ENCODE results near the gene OBI1. TPM values are rescaled to one million over a fixed set of nuclear protein-coding genes. Genes with fewer than 3 reads are reported as not detected.

OBI1 gene
- total and polyA plus RNA-seq, 2 donors (not counting 3 experiments of a cell fraction or from before 2014, with no cell fraction given): 5.0 to 16.1 TPM

DNA sequence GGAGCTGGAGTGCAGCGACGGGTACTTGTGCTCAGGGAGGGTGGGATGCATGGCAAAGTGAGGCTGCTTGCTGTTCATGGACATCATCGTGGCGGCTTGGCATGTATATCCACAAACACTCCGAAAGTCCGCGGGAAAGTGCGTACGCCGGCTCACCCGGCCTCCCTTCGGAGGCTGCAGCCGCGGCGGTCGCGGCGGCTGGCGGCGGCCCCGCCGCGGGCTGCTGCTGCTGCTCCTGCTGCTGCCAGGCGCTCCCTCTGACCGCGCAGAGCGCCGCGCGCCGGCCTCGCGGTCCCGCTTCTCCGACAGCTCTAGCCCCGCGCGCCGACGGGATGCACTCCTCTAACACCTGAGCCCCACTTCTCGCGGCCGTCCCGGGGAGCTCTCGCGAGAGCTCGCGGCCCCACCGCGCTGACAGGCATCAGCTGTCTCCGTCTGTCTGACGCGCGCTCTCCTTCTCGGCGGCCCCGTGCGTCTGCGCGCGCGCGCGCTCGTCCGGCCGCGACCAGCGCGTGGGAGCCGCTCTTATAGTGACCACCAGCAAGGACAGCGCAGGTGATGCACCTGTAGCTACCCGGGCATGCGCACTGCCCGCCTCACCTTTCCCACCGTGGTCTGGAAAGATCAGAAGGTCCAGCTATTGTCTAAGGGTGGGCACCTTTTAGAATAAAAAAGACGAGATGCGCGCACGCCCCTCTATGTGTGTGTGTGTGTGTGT, 55.6 kb downstream of the OBI1 start, which contains the start of gene POU4F1:
TSS of gene POU4F1 (minus strand) at position 313 of the 718 bp plus-strand sequence. CDS start at position 87, 226 bp downstream.
- H3K27me3 ChIP-seq (ENCODE audit: control insufficient read depth in 2 of 2, insufficient read depth in 2 of 2, low read length in 2 of 2): peaks cover 73 to 90% of the 10 kb centered on the region in 2 experiments
- H3K4me3 ChIP-seq (replicated peaks in 1 of 3; ENCODE audit: insufficient read depth in 1 of 3, low read depth in 1 of 3, low read length in 3 of 3): peak within 1 kb of the TSS; percentile 11 to 39 (median 33)
- POLR2A ChIA-PET: interaction anchor here (1.0 kb wide), 1 partner anchor 40 kb away, joined by 3 read pairs; no protein-coding TSS in a partner anchor
- H3K9ac ChIP-seq (replicated peaks; ENCODE audit: extremely low read depth, insufficient read depth, low read length): no peak within 1 kb of the TSS
- peaks cover 3% of the 10 kb centered on the region for H3K4me1 ChIP-seq (ENCODE audit: control insufficient read depth, extremely low read depth, insufficient read depth, low read length)
- intact Hi-C loops (cut with micrococcal nuclease) (loop anchor here (5.0 kb wide), 1 partner anchor 471 kb away; no protein-coding TSS in a partner anchor), dilution Hi-C loops (cut with MboI; ENCODE audit: extremely low pct_ligation_motif_present, low sequenced_read_pairs) (no loop called here)
- H2AFZ ChIP-seq (ENCODE audit: low read depth, low read length): peak within 1 kb of the TSS; percentile 55
- no peaks in the 10 kb centered on the region for H3K9me3 ChIP-seq (replicated peaks; ENCODE audit: control insufficient read depth, insufficient read depth, low read length)
- H3K79me2 ChIP-seq (ENCODE audit: control insufficient read depth, insufficient read depth, low read length): no peaks in the 10 kb centered on the region
- H4K20me1 ChIP-seq (replicated peaks; ENCODE audit: control insufficient read depth, extremely low read depth, insufficient read depth, low read length): no peaks in the 10 kb centered on the region
- H3K4me2 ChIP-seq (ENCODE audit: insufficient read depth, low read length): peak within 1 kb of the TSS; percentile 57
- no peaks in the 10 kb centered on the region for H3K36me3 ChIP-seq (ENCODE audit: control insufficient read depth in 2 of 2, extremely low read depth in 1 of 2, insufficient read depth in 2 of 2, low read length in 2 of 2)
- CTCF ChIA-PET: interaction anchor here (0.8 to 1.8 kb wide), 6 partner anchors 10 to 788 kb away, joined by 3 to 5 read pairs (median 4); no protein-coding TSS in a partner anchor
- no peaks in the 10 kb centered on the region for H3K9me1 ChIP-seq (replicated peaks; ENCODE audit: control insufficient read depth, extremely low read depth, insufficient read depth, low read length)
- H3K27ac ChIP-seq (ENCODE audit: insufficient read depth, low read depth, low read length): no peak within 1 kb of the TSS
- BruUV-seq (replicated peaks): no TSS peak
- TF ChIP-seq FOS (IDR thresholded peaks at IDR 0.05; ENCODE audit: borderline replicate concordance, insufficient read depth, low read length) (no peak), EZH2 (IDR thresholded peaks at IDR 0.05; ENCODE audit: borderline replicate concordance, low read depth, low read length, severe bottlenecking) (peak; percentile 76)
- DNase-seq (ENCODE audit: low read depth, low spot score) (peak; percentile 71), FAIRE-seq (peak; percentile 28)

DNA sequence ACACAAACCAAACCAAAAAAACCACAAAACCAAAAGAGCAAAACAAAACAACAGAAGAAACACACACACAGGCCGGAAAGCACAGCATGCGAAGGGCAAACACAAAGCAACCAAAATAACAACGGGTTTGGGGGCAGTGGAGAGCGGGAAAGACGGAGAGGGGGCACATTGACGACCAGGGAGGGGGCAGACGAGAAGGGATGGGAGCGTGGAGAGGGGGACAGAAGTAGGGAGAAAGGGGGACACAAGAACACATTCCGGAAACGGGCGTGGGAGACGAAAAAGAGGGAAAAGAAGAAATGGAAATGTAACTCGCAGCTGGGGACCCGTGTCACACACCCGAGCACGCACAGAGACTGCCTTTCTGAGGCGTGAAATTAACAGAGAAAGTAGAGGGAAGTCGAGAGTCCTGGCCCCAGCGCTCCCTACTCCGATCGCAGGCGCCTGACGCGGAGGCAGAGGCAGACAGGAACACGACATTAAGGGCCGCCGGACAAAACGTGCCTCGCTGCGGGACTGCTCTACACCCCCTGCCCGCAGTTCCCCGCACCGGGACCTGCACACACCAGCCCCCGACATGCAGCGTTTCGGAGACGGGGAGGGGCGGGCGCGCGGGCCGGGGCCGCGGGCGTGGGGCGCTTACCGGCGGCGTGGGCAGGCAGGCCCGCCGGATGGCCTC, 56.3 kb downstream of the OBI1 start:
- H3K9ac ChIP-seq (replicated peaks; ENCODE audit: extremely low read depth, insufficient read depth, low read length): no peak overlapping the region
- no peaks in the 10 kb centered on the region for H4K20me1 ChIP-seq (replicated peaks; ENCODE audit: control insufficient read depth, extremely low read depth, insufficient read depth, low read length)
- H3K4me1 ChIP-seq (ENCODE audit: control insufficient read depth, extremely low read depth, insufficient read depth, low read length): no peaks in the 10 kb centered on the region
- ChIA-PET POLR2A (no interaction called here), CTCF (interaction anchor here (1.0 to 1.2 kb wide), 2 partner anchors 10 to 465 kb away, joined by 3 to 4 read pairs; no protein-coding TSS in a partner anchor)
- BruUV-seq (replicated peaks): no TSS peak
- H3K79me2 ChIP-seq (ENCODE audit: control insufficient read depth, insufficient read depth, low read length): no peaks in the 10 kb centered on the region
- no peak for FAIRE-seq
- dilution Hi-C loops (cut with MboI; ENCODE audit: extremely low pct_ligation_motif_present, low sequenced_read_pairs): no loop called here
- no peaks in the 10 kb centered on the region for H3K9me1 ChIP-seq (replicated peaks; ENCODE audit: control insufficient read depth, extremely low read depth, insufficient read depth, low read length)
- TF ChIP-seq GATA2 (IDR thresholded peaks at IDR 0.05; ENCODE audit: insufficient read depth, insufficient read length, low read depth, low read length): no peak
- peak; percentile 99 for TF ChIP-seq EZH2 (IDR thresholded peaks at IDR 0.05; ENCODE audit: borderline replicate concordance, low read depth, low read length, severe bottlenecking)
- peaks cover 76 to 91% of the 10 kb centered on the region in 2 experiments for H3K27me3 ChIP-seq (ENCODE audit: control insufficient read depth in 2 of 2, insufficient read depth in 2 of 2, low read length in 2 of 2)
- no peaks in the 10 kb centered on the region for H3K36me3 ChIP-seq (ENCODE audit: control insufficient read depth in 2 of 2, extremely low read depth in 1 of 2, insufficient read depth in 2 of 2, low read length in 2 of 2)
- no peaks in the 10 kb centered on the region for H3K9me3 ChIP-seq (replicated peaks; ENCODE audit: control insufficient read depth, insufficient read depth, low read length)
- H3K4me2 ChIP-seq (ENCODE audit: insufficient read depth, low read length): peak overlapping the region; percentile 57
- intact Hi-C loops (cut with micrococcal nuclease): loop anchor here (5.0 kb wide), 1 partner anchor 470 kb away; no protein-coding TSS in a partner anchor
- peak overlapping the region; percentile 55 for H2AFZ ChIP-seq (ENCODE audit: low read depth, low read length)
- H3K27ac ChIP-seq (ENCODE audit: insufficient read depth, low read depth, low read length): no peak overlapping the region
- H3K4me3 ChIP-seq (replicated peaks in 1 of 3; ENCODE audit: insufficient read depth in 1 of 3, low read depth in 1 of 3, low read length in 3 of 3): peak overlapping the region; percentile 11 to 39 (median 33)
- DNase-seq (ENCODE audit: low read depth, low spot score): no peak
